NCI-H1694 (cell line): ENCODE data around the gene ITGAL.
A peak's percentile ranks its signal among the peaks of the same experiment; 100 is the strongest.

Source experiments
- DNase-seq: peaks from one replicate; lab custom pipeline; 2025; lab: John Stamatoyannopoulos, UW

The ITGAL gene

GRCh38 chr16:30541502-30542329, 69.2 kb downstream of the ITGAL start:
- DNase-seq: no peak

- no peak for DNase-seq
Measured at GRCh38 chr16:30543067-30543466, 70.5 kb downstream of the ITGAL start.

DNA sequence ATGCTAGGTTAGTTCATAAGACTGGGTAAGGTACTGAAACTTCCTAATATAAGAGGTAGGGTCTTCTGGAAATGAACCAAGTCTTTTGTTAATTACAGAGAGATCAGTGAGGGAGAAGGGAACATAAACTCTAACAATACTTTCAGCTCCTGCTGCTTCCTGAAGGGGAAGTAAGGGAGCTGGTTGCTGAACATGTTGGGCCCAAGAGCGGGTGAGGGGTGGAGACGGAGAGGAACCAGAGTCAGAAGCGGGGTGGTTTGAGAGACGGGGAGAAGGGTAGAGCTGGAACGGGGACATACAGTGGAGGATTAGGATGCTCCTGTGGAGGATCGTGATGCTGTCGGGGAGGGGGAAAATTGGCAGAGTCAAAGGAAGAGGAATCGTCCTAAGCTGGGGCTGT, 73.6 kb downstream of the ITGAL start:
- DNase-seq: no peak

DNA sequence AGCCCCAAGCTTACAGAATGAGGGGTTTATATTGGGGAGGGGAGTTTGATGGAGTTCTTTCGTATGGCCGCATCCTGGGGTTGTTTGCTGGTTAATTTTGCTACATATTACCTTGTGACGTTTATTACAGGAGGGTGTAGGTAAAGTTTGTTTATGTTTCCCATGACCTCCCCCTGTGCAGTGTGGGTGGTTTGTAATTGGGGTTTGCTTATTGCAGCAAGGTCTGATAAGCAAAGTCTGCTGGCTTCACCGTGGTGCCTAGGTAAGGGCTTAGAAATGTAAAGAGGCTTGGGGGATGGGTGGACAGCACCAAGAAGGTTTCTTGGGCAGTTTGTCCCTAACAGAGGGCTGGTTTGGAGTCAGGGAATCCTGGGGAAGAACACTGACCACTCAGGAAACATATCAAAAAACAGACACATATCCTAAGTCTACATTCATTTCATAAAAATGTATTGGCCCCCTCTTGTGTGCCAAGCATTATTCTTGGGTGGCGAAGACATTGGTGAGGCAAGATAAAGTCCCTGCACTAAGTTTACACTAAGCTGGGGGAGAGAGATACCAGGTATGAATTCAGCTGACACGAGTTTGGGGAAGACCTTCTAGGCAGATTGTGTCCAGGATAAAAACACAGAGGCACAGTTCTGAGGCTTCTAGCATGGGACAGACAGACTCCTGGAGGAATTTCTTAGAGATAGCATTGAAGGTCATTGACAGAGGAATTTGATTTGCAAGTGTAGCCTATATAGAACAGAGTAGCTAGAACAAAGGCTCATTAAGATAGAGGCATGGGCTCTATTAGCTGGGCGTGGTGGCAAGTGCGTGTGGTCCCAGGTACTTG, 76.1 kb downstream of the ITGAL start:
- DNase-seq: no peak

- DNase-seq: no peak
Measured at GRCh38 chr16:30551781-30552180, 79.2 kb downstream of the ITGAL start.

DNA sequence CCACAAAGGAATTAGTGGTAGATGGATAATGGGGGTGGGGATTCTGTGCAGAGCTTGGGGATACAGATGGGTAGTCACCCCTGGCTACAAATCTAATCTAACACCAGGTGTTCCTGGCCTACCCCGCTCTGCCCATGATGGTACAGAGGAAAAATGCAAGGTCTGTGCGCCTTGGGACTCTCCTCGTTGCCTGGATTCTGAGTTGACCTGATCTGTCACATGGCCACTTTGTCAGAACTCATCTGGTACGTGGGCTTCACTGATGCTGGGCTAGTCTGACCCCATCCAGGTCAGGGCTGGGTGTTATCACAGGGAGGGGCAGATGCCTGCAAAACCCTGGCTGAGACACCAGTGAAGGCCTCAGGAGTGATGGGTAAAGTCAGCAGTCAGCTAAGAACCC, 80.4 kb downstream of the ITGAL start:
- no peak for DNase-seq

GRCh38 chr16:30553393-30553899, 80.9 kb downstream of the ITGAL start:
- no peak for DNase-seq

DNA sequence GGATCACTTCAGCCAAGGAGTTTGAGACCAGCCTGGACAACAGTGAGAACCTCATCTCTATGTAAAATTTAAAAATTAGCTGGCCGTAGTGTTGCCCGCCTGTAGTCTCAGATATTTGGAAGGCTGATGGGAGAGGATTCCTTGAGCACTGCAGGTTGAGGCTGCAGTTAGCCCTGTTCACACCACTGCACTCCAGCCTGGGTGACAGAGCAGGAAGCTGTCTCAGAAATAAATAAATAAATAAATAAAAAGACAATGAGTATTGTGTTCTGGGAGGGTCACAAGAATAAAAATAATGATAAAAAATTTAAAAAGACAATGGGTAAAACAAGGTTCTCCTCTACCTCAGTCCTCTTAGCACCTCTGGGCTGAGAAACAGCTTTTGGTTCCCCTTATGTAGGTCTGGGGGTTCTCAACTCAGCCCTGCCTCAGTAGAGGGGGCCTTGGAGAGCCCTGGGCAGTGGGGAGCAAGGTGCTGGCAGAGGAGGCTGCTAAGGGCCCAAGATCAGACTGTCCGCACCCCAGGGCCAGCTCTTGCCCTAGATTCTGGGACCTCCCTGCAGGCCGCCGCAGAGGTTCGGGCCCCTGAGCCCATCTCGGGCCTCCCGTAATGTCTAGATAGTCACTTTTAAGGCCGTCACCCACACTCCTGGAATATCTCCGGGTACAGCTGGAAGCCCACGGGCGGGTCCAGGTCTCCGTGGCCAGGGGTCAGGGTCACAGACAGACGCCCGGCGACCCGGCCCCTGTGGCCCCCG, 82.2 kb downstream of the ITGAL start:
- DNase-seq: no peak

DNA sequence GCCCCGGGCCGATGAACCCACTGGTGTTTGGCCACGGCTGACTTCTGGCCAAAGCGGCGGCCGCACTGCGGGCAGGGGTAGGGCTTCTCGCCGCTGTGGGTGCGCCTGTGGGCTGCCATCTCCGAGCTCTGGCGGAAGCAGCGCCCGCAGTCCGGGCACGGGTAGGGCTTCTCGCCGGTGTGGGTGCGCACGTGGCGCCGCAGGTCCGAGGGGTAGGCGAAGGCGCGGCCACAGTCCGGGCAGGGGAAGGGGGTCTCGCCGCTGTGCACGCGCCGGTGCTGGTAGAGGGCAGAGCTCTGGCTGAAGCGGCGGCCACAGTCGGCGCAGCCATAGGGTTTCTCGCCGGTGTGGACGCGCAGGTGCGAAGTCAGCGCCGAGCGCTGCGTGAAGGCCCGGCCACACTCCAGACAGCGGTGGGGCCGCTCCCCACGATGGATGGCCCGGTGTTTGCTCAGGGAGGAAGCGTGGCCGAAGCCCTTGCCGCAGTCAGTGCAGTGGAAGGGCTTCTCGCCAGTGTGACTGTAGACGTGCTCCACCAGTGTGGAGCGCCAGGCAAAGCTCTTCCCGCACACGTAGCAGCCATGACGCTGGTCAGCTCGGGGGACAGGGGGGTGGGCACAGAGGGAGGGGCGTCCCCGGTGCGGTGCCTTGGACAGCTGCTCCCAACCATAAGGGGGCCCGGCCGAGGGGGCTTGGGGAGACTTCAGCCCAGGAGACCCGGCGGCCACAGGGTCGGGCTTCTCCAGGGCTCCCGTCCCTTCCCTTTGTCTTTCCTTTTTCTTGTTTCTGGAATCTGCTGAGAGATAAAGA, 83.0 kb downstream of the ITGAL start:
- no peak for DNase-seq

GRCh38 chr16:30556125-30556473, 83.6 kb downstream of the ITGAL start:
- no peak for DNase-seq

DNA sequence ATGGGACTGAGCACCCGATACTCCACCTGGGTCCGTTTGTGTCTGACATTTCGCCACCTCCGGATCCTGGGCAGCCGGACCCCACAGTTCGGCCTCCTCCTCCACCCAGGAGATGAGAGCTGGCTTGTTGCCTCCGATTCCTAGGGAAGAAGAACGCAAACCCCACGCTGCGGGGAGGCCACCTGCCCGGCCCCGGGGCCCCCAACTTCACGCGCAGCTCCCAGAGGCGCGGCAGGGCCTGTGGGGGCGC, 85.1 kb downstream of the ITGAL start:
- no peak for DNase-seq

- peak; percentile 91 for DNase-seq
Measured at GRCh38 chr16:30557957-30558788, 85.6 kb downstream of the ITGAL start, which contains the start of gene ZNF764. ZNF764 (minus strand) TSS chr16:30558374; CDS start chr16:30558182, 192 bp downstream.

DNA sequence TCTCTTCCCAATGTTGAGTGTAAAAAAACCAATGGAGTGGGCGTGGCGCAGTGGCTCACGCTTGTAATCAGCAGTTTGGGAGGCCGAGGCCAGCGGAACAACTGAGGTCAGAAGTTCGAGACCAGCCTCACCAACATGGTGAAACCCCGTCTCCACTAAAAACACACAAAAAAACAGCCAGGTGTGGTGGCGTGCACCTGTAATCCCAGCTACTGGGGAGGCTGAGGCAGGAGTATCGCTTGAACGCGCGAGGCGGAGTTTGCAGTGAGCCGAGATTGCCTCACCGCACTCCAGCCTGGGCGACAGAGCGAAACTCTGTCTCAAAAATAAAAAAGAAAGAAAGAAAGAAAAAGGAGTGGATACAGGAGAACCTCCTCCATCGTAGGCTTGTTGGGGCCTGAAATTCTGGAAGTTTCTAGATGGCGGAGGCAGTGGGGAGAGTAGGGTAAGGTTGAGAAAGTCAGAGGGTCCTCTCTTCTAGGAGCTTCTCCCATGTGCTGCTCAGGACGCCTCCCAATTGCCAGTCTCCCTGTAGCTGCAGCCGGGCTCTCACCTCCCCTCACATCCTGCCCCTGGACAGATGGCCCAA, 86.3 kb downstream of the ITGAL start:
- DNase-seq: no peak

DNA sequence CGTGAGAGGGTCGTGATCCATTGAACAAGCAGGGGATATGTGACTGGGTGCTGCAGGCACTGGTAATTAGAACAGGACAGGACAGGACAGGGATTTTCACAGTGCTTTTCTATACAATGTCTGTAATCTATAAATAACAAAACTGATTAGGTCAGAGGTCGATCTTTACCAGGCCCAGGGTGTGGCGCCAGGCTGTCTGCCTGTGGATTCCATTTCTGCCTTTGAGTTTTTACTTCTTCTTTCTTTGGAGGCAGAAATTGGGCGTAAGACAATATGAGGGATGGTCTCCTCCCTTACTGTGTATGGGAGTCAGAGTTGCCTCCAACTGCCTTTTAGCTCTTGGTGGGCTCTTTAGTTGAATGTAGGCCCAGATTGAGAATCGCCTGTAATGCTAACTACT, 87.1 kb downstream of the ITGAL start:
- DNase-seq: no peak

- DNase-seq: no peak
Measured at GRCh38 chr16:30561089-30561816, 88.7 kb downstream of the ITGAL start.

DNA sequence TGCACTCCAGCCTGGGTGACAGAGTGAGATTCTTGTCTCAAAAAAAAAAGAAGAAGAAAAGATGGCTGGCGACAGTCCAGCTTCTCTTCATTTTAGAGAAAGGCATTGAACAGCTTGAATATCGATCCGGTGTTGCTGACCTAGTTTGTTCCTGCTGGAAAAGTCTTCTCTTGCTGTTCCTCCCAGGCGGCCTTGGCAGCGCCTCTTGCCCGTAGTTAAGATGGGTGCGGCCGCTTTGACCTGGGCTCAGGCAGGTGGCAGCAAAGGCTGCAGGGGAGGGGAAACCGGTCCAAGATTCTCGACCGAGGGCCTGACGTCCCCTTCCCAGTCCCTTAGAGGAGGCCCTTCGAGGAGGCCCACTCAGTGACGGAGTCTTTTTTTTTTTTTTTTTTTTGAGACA, 89.5 kb downstream of the ITGAL start:
- DNase-seq: no peak

DNA sequence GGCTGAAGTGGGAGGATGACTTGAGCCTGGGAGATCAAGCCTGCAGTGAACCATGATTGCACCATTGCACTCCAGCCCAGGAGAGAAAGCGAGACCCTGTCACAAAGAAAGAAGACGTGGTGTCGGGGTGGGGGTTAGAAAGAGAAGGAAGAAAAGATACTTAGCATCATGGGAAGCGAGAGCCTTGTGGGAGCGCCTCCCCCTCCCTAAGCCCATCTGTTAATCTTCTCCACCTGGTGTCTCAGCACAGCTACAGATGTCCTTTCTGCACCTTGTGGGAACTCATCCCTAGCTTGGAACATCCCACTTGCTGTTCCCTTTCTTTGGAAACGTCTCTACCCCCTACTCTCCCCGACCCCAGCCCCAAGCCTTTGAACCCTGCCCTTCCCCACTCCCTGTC, 93.0 kb downstream of the ITGAL start:
- DNase-seq: no peak

GRCh38 chr16:30565984-30566383, 93.4 kb downstream of the ITGAL start:
- no peak for DNase-seq

- no peak for DNase-seq
Measured at GRCh38 chr16:30566531-30566930, 94.0 kb downstream of the ITGAL start.
